Measurements from ENCODE around the gene LDAH. TPM values are rescaled to one million over a fixed set of nuclear protein-coding genes. Genes with fewer than 3 reads are reported as not detected.
A peak's percentile ranks its signal among the peaks of the same experiment; 100 is the strongest.

LDAH gene
- total and polyA plus RNA-seq, 2 donors (not counting 3 experiments of a cell fraction or from before 2014, with no cell fraction given) = 12.3 to 24.0 TPM

- no TSS peak for BruUV-seq (replicated peaks)
- Histone ChIP-seq H3K9me1 (replicated peaks; ENCODE audit: control insufficient read depth, extremely low read depth, insufficient read depth, low read length) (no peaks in the 10 kb centered on the region), H3K36me3 (ENCODE audit: control insufficient read depth in 2 of 2, extremely low read depth in 1 of 2, insufficient read depth in 2 of 2, low read length in 2 of 2) (peaks cover 0 to 2% of the 10 kb centered on the region in 2 experiments), H3K27me3 (ENCODE audit: control insufficient read depth in 2 of 2, insufficient read depth in 2 of 2, low read length in 2 of 2) (peaks cover 19 to 25% of the 10 kb centered on the region in 2 experiments), H3K9me3 (replicated peaks; ENCODE audit: control insufficient read depth, insufficient read depth, low read length) (no peaks in the 10 kb centered on the region), H3K79me2 (ENCODE audit: control insufficient read depth, insufficient read depth, low read length) (no peaks in the 10 kb centered on the region), H3K9ac (replicated peaks; ENCODE audit: extremely low read depth, insufficient read depth, low read length) (no peak overlapping the region), H3K4me3 (replicated peaks in 1 of 3; ENCODE audit: insufficient read depth in 1 of 3, low read depth in 1 of 3, low read length in 3 of 3) (no peak overlapping the region), H3K4me2 (ENCODE audit: insufficient read depth, low read length) (no peak overlapping the region), H3K27ac (ENCODE audit: insufficient read depth, low read depth, low read length) (no peak overlapping the region), H2AFZ (ENCODE audit: low read depth, low read length) (no peak overlapping the region), H3K4me1 (ENCODE audit: control insufficient read depth, extremely low read depth, insufficient read depth, low read length) (peaks cover 15% of the 10 kb centered on the region), H4K20me1 (replicated peaks; ENCODE audit: control insufficient read depth, extremely low read depth, insufficient read depth, low read length) (no peaks in the 10 kb centered on the region)
- ChIA-PET POLR2A (no interaction called here), CTCF (interaction anchor here (0.9 to 8.5 kb wide), 7 partner anchors 8 to 289 kb away, joined by 3 to 71 read pairs (median 7); partner anchors contain the start of genes GDF7 and LDAH)
- peak; percentile 45 for TF ChIP-seq POLR2A (IDR thresholded peaks at IDR 0.05; ENCODE audit: low read depth, low read length)
- no peak for TF ChIP-seq JUN (IDR thresholded peaks at IDR 0.05; ENCODE audit: borderline replicate concordance, insufficient read depth, insufficient read length, low read depth)
- TF ChIP-seq EZH2 (IDR thresholded peaks at IDR 0.05; ENCODE audit: borderline replicate concordance, low read depth, low read length, severe bottlenecking) = no peak
- TF ChIP-seq FOS (IDR thresholded peaks at IDR 0.05; ENCODE audit: borderline replicate concordance, insufficient read depth, low read length) = no peak
- no peak for TF ChIP-seq CTCF (IDR thresholded peaks at IDR 0.05; ENCODE audit: extremely low read depth in 1 of 2, insufficient read depth in 1 of 2, low read depth in 1 of 2, low read length in 2 of 2)
- no peak for TF ChIP-seq POLR2AphosphoS5 (IDR thresholded peaks at IDR 0.05; ENCODE audit: insufficient read depth, low read depth, low read length)
- DNase-seq (ENCODE audit: low read depth, low spot score) = no peak
- intact Hi-C loops (cut with micrococcal nuclease) = no loop called here
- dilution Hi-C loops (cut with MboI; ENCODE audit: extremely low pct_ligation_motif_present, low sequenced_read_pairs) = no loop called here
- FAIRE-seq = no peak
These were observed 148.5 kb downstream of the LDAH start for GRCh38 chr2:20674309-20674965.

All from endothelial cell of umbilical vein (primary cell).